Keratinocyte (primary cell): Measurements from ENCODE around the gene NPIPA1.
"Not testable (repeated sequence)": the region's sequence is repeated elsewhere in the genome, so short reads cannot be mapped to it uniquely, and the experiment has no call there.

Experiments
- EZH2 ChIP-seq: IDR thresholded peaks from one replicate; pipeline ENCODE4 v1.6.1; 2012; ENCODE audit warnings: inconsistent platforms, mild to moderate bottlenecking, low read length, moderate library complexity
- TF ChIP-seq, protein P1 (sequence below), 3 experiments: IDR thresholded peaks in 1 of 3; conservative IDR thresholded peaks in 1 of 3; optimal IDR thresholded peaks in 1 of 3; 2 replicates in 2 of 3; 3 replicates in 1 of 3; pipeline versions ENCODE3 to v1.5.1; 2011; ENCODE audit warnings: low read length in 3 of 3, mild to moderate bottlenecking in 3 of 3, moderate library complexity in 2 of 3, control low read depth in 1 of 3, inconsistent platforms in 1 of 3; ENCODE audit not compliant: insufficient read depth in 2 of 3; ENCODE audit errors: extremely low read depth in 1 of 3

DNA sequence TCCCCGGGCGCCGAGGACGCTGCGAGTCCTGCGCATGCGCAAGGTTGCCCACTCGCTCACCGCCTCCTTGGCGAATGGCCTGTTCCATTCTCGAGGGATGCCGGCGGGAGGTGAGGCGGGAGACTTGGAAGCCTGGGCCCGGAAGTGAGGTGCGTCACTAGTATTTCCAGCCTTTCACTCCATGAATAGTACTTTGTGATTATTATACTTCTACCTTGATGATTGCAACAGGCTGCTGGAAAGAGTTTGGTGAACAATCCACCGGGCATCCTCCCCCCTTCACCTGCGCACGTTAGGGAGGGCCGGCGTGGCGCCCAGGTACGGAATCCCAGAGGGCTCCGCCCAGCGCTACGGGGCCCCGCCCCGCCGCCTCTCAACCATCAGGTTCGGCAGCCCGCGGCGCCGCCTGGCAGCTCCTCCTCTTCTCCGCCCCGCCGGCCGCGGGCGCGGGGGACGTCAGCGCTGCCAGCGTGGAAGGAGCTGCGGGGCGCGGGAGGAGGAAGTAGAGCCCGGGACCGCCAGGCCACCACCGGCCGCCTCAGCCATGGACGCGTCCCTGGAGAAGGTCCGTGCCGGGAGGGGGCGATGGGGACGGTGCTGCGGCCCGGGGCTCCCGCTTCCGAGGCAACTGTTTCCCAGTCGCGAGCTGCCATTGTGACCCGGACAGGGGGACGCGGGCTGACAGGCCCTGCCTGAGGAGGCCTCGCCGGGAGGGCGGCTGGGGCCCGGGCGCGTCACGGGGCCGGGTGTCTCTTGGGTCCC is 37.6 kb downstream of the NPIPA1 start, which contains the start of gene PDXDC1:
- TF ChIP-seq, protein P1, sequence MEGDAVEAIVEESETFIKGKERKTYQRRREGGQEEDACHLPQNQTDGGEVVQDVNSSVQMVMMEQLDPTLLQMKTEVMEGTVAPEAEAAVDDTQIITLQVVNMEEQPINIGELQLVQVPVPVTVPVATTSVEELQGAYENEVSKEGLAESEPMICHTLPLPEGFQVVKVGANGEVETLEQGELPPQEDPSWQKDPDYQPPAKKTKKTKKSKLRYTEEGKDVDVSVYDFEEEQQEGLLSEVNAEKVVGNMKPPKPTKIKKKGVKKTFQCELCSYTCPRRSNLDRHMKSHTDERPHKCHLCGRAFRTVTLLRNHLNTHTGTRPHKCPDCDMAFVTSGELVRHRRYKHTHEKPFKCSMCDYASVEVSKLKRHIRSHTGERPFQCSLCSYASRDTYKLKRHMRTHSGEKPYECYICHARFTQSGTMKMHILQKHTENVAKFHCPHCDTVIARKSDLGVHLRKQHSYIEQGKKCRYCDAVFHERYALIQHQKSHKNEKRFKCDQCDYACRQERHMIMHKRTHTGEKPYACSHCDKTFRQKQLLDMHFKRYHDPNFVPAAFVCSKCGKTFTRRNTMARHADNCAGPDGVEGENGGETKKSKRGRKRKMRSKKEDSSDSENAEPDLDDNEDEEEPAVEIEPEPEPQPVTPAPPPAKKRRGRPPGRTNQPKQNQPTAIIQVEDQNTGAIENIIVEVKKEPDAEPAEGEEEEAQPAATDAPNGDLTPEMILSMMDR (optimal IDR thresholded peaks at IDR 0.05 in 1 of 3, IDR thresholded peaks at IDR 0.05 in 1 of 3, conservative IDR thresholded peaks at IDR 0.05 in 1 of 3; ENCODE audit: extremely low read depth in 1 of 3, insufficient read depth in 2 of 3, low read length in 3 of 3): not testable (repeated sequence)
- not testable (repeated sequence) for TF ChIP-seq EZH2
